ENCODE data around the gene CCNL2. TPM values are rescaled to one million over a fixed set of nuclear protein-coding genes. Genes with fewer than 3 reads are reported as not detected.
A peak's percentile ranks its signal among the peaks of the same experiment; 100 is the strongest.

CCNL2 gene
- total RNA-seq, 1 experiment from 2014 or later, result 142 TPM

- TF ChIP-seq ZSCAN18 (CRISPR knock-in tag; IDR thresholded peaks at IDR 0.05) (no peak), MXD4 (CRISPR knock-in tag; IDR thresholded peaks at IDR 0.05; ENCODE audit: borderline replicate concordance) (no peak), HMGA2 (CRISPR knock-in tag; IDR thresholded peaks at IDR 0.05) (no peak), SMAD3 (CRISPR knock-in tag; IDR thresholded peaks at IDR 0.05; ENCODE audit: borderline replicate concordance) (no peak), CBFB (CRISPR knock-in tag; IDR thresholded peaks at IDR 0.05; ENCODE audit: low read depth) (no peak), ETV6 (CRISPR knock-in tag; IDR thresholded peaks at IDR 0.05) (0 out of 2 replicates have a peak, but pooled peaks have one; percentile 40)
- TF ChIP-seq, protein P1, sequence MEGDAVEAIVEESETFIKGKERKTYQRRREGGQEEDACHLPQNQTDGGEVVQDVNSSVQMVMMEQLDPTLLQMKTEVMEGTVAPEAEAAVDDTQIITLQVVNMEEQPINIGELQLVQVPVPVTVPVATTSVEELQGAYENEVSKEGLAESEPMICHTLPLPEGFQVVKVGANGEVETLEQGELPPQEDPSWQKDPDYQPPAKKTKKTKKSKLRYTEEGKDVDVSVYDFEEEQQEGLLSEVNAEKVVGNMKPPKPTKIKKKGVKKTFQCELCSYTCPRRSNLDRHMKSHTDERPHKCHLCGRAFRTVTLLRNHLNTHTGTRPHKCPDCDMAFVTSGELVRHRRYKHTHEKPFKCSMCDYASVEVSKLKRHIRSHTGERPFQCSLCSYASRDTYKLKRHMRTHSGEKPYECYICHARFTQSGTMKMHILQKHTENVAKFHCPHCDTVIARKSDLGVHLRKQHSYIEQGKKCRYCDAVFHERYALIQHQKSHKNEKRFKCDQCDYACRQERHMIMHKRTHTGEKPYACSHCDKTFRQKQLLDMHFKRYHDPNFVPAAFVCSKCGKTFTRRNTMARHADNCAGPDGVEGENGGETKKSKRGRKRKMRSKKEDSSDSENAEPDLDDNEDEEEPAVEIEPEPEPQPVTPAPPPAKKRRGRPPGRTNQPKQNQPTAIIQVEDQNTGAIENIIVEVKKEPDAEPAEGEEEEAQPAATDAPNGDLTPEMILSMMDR (IDR thresholded peaks at IDR 0.05), result no peak
- TF ChIP-seq, protein P2, sequence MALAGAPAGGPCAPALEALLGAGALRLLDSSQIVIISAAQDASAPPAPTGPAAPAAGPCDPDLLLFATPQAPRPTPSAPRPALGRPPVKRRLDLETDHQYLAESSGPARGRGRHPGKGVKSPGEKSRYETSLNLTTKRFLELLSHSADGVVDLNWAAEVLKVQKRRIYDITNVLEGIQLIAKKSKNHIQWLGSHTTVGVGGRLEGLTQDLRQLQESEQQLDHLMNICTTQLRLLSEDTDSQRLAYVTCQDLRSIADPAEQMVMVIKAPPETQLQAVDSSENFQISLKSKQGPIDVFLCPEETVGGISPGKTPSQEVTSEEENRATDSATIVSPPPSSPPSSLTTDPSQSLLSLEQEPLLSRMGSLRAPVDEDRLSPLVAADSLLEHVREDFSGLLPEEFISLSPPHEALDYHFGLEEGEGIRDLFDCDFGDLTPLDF (CRISPR knock-in tag; IDR thresholded peaks at IDR 0.05), result no peak
- TF ChIP-seq, protein P3, sequence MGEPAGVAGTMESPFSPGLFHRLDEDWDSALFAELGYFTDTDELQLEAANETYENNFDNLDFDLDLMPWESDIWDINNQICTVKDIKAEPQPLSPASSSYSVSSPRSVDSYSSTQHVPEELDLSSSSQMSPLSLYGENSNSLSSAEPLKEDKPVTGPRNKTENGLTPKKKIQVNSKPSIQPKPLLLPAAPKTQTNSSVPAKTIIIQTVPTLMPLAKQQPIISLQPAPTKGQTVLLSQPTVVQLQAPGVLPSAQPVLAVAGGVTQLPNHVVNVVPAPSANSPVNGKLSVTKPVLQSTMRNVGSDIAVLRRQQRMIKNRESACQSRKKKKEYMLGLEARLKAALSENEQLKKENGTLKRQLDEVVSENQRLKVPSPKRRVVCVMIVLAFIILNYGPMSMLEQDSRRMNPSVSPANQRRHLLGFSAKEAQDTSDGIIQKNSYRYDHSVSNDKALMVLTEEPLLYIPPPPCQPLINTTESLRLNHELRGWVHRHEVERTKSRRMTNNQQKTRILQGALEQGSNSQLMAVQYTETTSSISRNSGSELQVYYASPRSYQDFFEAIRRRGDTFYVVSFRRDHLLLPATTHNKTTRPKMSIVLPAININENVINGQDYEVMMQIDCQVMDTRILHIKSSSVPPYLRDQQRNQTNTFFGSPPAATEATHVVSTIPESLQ (CRISPR knock-in tag; IDR thresholded peaks at IDR 0.05), result no peak
Observed at GRCh38 chr1:1425753-1426495, 26.8 kb upstream of the CCNL2 start (continued).

- POLR2A ChIA-PET, result interaction anchor here (1.2 to 1.5 kb wide), 2 partner anchors 19 to 23 kb away, joined by 3 to 5 read pairs; no protein-coding TSS in a partner anchor
- no peak for ATAC-seq
- CTCF ChIA-PET, result interaction anchor here (1.1 to 1.8 kb wide), 3 partner anchors 23 to 361 kb away, joined by 3 to 7 read pairs (median 3); partner anchors contain the start of gene CCNL2
- H3K27ac Mint-ChIP-seq, result peak overlapping the region; percentile 74
- H3K4me1 Mint-ChIP-seq, result peaks cover 38% of the 10 kb centered on the region
- H3K36me3 Mint-ChIP-seq, result no peaks in the 10 kb centered on the region
- H3K27me3 Mint-ChIP-seq (ENCODE audit: low read depth), result no peaks in the 10 kb centered on the region
- H3K9me3 Mint-ChIP-seq, result no peaks in the 10 kb centered on the region
- DNase-seq (ENCODE audit: low spot score), result no peak
- H3K4me3 Mint-ChIP-seq, result peak overlapping the region; percentile 10; the same call in 1 of the 2 replicates
- TF ChIP-seq, protein P4, sequence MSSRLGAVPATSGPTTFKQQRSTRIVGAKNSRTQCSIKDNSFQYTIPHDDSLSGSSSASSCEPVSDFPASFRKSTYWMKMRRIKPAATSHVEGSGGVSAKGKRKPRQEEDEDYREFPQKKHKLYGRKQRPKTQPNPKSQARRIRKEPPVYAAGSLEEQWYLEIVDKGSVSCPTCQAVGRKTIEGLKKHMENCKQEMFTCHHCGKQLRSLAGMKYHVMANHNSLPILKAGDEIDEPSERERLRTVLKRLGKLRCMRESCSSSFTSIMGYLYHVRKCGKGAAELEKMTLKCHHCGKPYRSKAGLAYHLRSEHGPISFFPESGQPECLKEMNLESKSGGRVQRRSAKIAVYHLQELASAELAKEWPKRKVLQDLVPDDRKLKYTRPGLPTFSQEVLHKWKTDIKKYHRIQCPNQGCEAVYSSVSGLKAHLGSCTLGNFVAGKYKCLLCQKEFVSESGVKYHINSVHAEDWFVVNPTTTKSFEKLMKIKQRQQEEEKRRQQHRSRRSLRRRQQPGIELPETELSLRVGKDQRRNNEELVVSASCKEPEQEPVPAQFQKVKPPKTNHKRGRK (CRISPR knock-in tag; IDR thresholded peaks at IDR 0.05; ENCODE audit: borderline replicate concordance), result no peak
- TF ChIP-seq RELA (CRISPR knock-in tag; IDR thresholded peaks at IDR 0.05; ENCODE audit: borderline replicate concordance), result no peak
- TF ChIP-seq NFATC4 (CRISPR knock-in tag; IDR thresholded peaks at IDR 0.05), result no peak
- TF ChIP-seq, protein P5, sequence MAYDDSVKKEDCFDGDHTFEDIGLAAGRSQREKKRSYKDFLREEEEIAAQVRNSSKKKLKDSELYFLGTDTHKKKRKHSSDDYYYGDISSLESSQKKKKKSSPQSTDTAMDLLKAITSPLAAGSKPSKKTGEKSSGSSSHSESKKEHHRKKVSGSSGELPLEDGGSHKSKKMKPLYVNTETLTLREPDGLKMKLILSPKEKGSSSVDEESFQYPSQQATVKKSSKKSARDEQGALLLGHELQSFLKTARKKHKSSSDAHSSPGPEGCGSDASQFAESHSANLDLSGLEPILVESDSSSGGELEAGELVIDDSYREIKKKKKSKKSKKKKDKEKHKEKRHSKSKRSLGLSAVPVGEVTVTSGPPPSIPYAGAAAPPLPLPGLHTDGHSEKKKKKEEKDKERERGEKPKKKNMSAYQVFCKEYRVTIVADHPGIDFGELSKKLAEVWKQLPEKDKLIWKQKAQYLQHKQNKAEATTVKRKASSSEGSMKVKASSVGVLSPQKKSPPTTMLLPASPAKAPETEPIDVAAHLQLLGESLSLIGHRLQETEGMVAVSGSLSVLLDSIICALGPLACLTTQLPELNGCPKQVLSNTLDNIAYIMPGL (CRISPR knock-in tag; IDR thresholded peaks at IDR 0.05), result no peak
- no peak for TF ChIP-seq HMGA2 (CRISPR knock-in tag; IDR thresholded peaks at IDR 0.05)
- no peak for TF ChIP-seq SMAD3 (CRISPR knock-in tag; IDR thresholded peaks at IDR 0.05; ENCODE audit: borderline replicate concordance)
- no peak for TF ChIP-seq ZMAT4 (CRISPR knock-in tag; IDR thresholded peaks at IDR 0.05)
- TF ChIP-seq, protein P1 (IDR thresholded peaks at IDR 0.05), result no peak
- TF ChIP-seq, protein P2 (CRISPR knock-in tag; IDR thresholded peaks at IDR 0.05), result no peak
- TF ChIP-seq MYBL2 (CRISPR knock-in tag; IDR thresholded peaks at IDR 0.05), result no peak
- no peak for TF ChIP-seq USF2 (CRISPR knock-in tag; IDR thresholded peaks at IDR 0.05)
Observed at GRCh38 chr1:1425426-1425752, 26.3 kb upstream of the CCNL2 start.

Measured in WTC11 (cell line).